ENCODE measurements around the gene PRR19.
A peak's percentile ranks its signal among the peaks of the same experiment; 100 is the strongest.
"Not testable (repeated sequence)": the region's sequence is repeated elsewhere in the genome, so short reads cannot be mapped to it uniquely, and the experiment has no call there.

The PRR19 gene

GRCh38 chr19:42257842-42258241 lies 44.1 kb upstream of the PRR19 start:
- H2AFZ ChIP-seq (ENCODE audit: low read length); H3K9ac ChIP-seq (ENCODE audit: low read depth, low read length, poor library complexity, severe bottlenecking); H3K36me3 ChIP-seq (ENCODE audit: insufficient read depth, low read length); H3F3A ChIP-seq (ENCODE audit: low read depth); H3K9me3 ChIP-seq (ENCODE audit: insufficient read depth, low read depth, low read length); H3K4me3 ChIP-seq (ENCODE audit: low read length, poor library complexity, severe bottlenecking); H3K27me3 ChIP-seq (ENCODE audit: insufficient read depth, low read length, poor library complexity, severe bottlenecking); H4K20me1 ChIP-seq (ENCODE audit: insufficient read depth, low read length, poor library complexity, severe bottlenecking); H3K9me2 ChIP-seq (replicated peaks; ENCODE audit: low read depth, low read length); H3K4me2 ChIP-seq (ENCODE audit: low read depth, low read length, poor library complexity, severe bottlenecking): not testable (repeated sequence)
- peaks cover 13% of the 10 kb centered on the region; the same call in 1 of the 2 replicates for H3K79me2 ChIP-seq (ENCODE audit: insufficient read depth, low read length)
- H3K4me1 ChIP-seq (ENCODE audit: insufficient read depth, low read length, poor library complexity, severe bottlenecking) = peaks cover 12% of the 10 kb centered on the region

- no peak overlapping the region for H2AFZ ChIP-seq (ENCODE audit: low read length)
- H3K9me3 ChIP-seq (ENCODE audit: insufficient read depth, low read depth, low read length) = no peaks in the 10 kb centered on the region
- H3F3A ChIP-seq (ENCODE audit: low read depth) = no peaks in the 10 kb centered on the region
- no peaks in the 10 kb centered on the region for H3K79me2 ChIP-seq (ENCODE audit: insufficient read depth, low read length)
- H3K9ac ChIP-seq (ENCODE audit: low read depth, low read length, poor library complexity, severe bottlenecking) = no peak overlapping the region
- H3K4me3 ChIP-seq (ENCODE audit: low read length, poor library complexity, severe bottlenecking) = no peak overlapping the region
- no peaks in the 10 kb centered on the region for H3K4me1 ChIP-seq (ENCODE audit: insufficient read depth, low read length, poor library complexity, severe bottlenecking)
- H3K9me2 ChIP-seq (replicated peaks; ENCODE audit: low read depth, low read length) = no peaks in the 10 kb centered on the region
- no peaks in the 10 kb centered on the region for H3K27me3 ChIP-seq (ENCODE audit: insufficient read depth, low read length, poor library complexity, severe bottlenecking)
- H3K36me3 ChIP-seq (ENCODE audit: insufficient read depth, low read length) = no peaks in the 10 kb centered on the region
- no peaks in the 10 kb centered on the region for H4K20me1 ChIP-seq (ENCODE audit: insufficient read depth, low read length, poor library complexity, severe bottlenecking)
- TF ChIP-seq CTCF (conservative IDR thresholded peaks at IDR 0.05; ENCODE audit: low read length) = no peak
- TF ChIP-seq EZH2phosphoT487 (IDR thresholded peaks at IDR 0.05; ENCODE audit: borderline replicate concordance) = no peak
- H3K4me2 ChIP-seq (ENCODE audit: low read depth, low read length, poor library complexity, severe bottlenecking) = no peak overlapping the region
Observed at GRCh38 chr19:42261763-42262162, 40.2 kb upstream of the PRR19 start.

- H3K4me3 ChIP-seq (ENCODE audit: low read length, poor library complexity, severe bottlenecking); H3K4me2 ChIP-seq (ENCODE audit: low read depth, low read length, poor library complexity, severe bottlenecking); H3K27me3 ChIP-seq (ENCODE audit: insufficient read depth, low read length, poor library complexity, severe bottlenecking); H3K36me3 ChIP-seq (ENCODE audit: insufficient read depth, low read length); H3K9me3 ChIP-seq (ENCODE audit: insufficient read depth, low read depth, low read length); H3K9ac ChIP-seq (ENCODE audit: low read depth, low read length, poor library complexity, severe bottlenecking); H3F3A ChIP-seq (ENCODE audit: low read depth); H4K20me1 ChIP-seq (ENCODE audit: insufficient read depth, low read length, poor library complexity, severe bottlenecking); H3K9me2 ChIP-seq (replicated peaks; ENCODE audit: low read depth, low read length); H2AFZ ChIP-seq (ENCODE audit: low read length): not testable (repeated sequence)
- H3K79me2 ChIP-seq (ENCODE audit: insufficient read depth, low read length) = peaks cover 17% of the 10 kb centered on the region
- peaks cover 13% of the 10 kb centered on the region for H3K4me1 ChIP-seq (ENCODE audit: insufficient read depth, low read length, poor library complexity, severe bottlenecking)
Observed at GRCh38 chr19:42266105-42266504, 35.8 kb upstream of the PRR19 start.

GRCh38 chr19:42266928-42267603 lies 34.9 kb upstream of the PRR19 start:
- not testable (repeated sequence) for H4K20me1 ChIP-seq (ENCODE audit: insufficient read depth, low read length, poor library complexity, severe bottlenecking); H3K9me3 ChIP-seq (ENCODE audit: insufficient read depth, low read depth, low read length); H3F3A ChIP-seq (ENCODE audit: low read depth); H3K27me3 ChIP-seq (ENCODE audit: insufficient read depth, low read length, poor library complexity, severe bottlenecking); H3K36me3 ChIP-seq (ENCODE audit: insufficient read depth, low read length); H3K9me2 ChIP-seq (replicated peaks; ENCODE audit: low read depth, low read length)
- peak overlapping the region; percentile 96 for H2AFZ ChIP-seq (ENCODE audit: low read length)
- H3K4me1 ChIP-seq (ENCODE audit: insufficient read depth, low read length, poor library complexity, severe bottlenecking) = peaks cover 21% of the 10 kb centered on the region
- H3K4me2 ChIP-seq (ENCODE audit: low read depth, low read length, poor library complexity, severe bottlenecking) = peak overlapping the region; percentile 80
- H3K9ac ChIP-seq (ENCODE audit: low read depth, low read length, poor library complexity, severe bottlenecking) = peak overlapping the region; percentile 89
- peaks cover 26% of the 10 kb centered on the region for H3K79me2 ChIP-seq (ENCODE audit: insufficient read depth, low read length)
- H3K4me3 ChIP-seq (ENCODE audit: low read length, poor library complexity, severe bottlenecking) = peak overlapping the region; percentile 83
